ENCODE measurements around the gene RPS16. TPM values are rescaled to one million over a fixed set of nuclear protein-coding genes. Genes with fewer than 3 reads are reported as not detected.

RPS16 gene
- total RNA-seq, 1 donor from 2014 or later = 75.3 TPM

DNA sequence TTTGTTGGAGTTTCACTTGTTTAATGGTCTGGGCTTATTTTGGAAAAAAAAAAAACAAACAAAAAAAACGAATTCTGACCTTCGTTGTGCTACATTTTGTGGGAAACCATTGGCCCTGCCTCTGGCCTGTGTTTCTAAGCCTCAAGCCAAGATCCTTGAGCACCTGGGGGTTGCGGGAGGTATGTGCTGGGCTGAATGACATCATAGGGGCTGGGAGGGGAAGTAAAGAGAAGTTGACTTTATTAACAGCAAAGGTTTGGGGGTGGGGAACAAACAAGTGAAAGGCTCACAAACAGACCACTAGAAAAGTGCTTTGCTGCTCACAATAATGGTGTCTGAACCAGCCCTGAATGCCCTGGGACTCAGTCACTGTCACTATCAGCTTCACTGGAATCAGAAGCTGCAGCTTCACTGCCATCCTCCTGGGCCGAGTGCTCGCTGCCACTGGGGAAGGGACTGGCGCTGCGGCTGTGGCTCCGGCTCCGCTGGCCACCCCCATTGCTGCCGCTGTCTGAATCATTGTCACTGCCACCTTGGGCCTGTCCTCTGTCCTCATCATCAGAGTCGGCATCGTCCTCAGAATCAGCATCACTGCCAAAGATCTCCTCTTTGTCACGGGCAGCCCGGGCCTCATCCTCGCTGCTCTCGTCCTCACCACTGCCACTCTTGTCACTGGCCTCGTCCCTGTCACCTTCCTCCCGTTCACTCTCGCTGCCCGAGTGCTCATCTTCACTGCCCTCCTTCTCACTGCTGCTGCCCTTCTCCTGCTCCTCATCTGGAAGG, 49.9 kb downstream of the RPS16 start:
- peaks cover 43% of the 10 kb centered on the region for H3K36me3 ChIP-seq (ENCODE audit: control insufficient read depth, insufficient read depth, low read length)
- DNase-seq (ENCODE audit: low read depth) (no peak), FAIRE-seq (no peak)
- TF ChIP-seq, protein P1, sequence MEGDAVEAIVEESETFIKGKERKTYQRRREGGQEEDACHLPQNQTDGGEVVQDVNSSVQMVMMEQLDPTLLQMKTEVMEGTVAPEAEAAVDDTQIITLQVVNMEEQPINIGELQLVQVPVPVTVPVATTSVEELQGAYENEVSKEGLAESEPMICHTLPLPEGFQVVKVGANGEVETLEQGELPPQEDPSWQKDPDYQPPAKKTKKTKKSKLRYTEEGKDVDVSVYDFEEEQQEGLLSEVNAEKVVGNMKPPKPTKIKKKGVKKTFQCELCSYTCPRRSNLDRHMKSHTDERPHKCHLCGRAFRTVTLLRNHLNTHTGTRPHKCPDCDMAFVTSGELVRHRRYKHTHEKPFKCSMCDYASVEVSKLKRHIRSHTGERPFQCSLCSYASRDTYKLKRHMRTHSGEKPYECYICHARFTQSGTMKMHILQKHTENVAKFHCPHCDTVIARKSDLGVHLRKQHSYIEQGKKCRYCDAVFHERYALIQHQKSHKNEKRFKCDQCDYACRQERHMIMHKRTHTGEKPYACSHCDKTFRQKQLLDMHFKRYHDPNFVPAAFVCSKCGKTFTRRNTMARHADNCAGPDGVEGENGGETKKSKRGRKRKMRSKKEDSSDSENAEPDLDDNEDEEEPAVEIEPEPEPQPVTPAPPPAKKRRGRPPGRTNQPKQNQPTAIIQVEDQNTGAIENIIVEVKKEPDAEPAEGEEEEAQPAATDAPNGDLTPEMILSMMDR (IDR thresholded peaks at IDR 0.05; ENCODE audit: insufficient read depth, low read length, severe bottlenecking) = no peak
- no peaks in the 10 kb centered on the region for H3K27me3 ChIP-seq (ENCODE audit: control insufficient read depth, insufficient read depth, low read length)
- H3K4me3 ChIP-seq (ENCODE audit: low read depth, low read length) = no peak overlapping the region

DNA sequence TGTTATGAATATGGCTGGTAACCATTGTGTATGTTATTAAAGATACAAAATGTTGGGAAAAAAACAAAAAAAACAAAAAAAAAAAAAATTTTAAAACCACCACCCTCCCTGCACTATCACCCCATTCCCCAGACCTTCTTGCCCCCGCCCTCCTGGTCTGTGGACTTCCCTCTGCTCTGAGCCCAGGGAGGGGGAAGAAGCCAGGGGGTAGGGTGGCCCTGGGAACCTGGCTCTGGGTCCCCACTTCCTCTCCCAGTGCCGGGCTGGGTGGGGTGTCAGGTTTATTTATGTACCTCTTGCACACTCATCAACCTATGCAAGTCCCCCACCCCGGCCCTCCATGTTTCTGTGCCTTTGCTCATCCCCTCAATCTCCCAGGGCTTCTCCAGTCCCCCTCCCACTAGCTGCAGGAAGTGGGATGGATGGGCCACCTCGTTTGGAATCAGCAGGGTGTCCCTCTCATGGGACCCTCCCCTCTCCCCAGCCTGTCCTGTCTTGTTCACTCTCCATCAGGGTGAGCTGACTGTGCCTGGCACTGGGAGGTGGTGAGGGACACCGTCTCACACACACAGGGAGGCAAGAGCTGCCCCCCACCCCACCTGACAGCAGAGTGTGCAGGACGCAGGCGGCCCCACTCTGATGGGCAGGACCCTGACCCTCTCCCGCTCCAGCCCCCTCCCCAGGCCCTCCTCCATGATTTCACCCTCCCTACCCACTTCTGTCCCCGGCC, 50.7 kb downstream of the RPS16 start:
- Histone ChIP-seq H3K27me3 (ENCODE audit: control insufficient read depth, insufficient read depth, low read length) (no peaks in the 10 kb centered on the region), H3K36me3 (ENCODE audit: control insufficient read depth, insufficient read depth, low read length) (peaks cover 50% of the 10 kb centered on the region), H3K4me3 (ENCODE audit: low read depth, low read length) (no peak overlapping the region)
- no peak for FAIRE-seq
- TF ChIP-seq, protein P1 (IDR thresholded peaks at IDR 0.05; ENCODE audit: insufficient read depth, low read length, severe bottlenecking) = no peak
- DNase-seq (ENCODE audit: low read depth) = no peak

Other genes starting within 250 kb of the RPS16 start
- gene NCCRP1, start 239.0 kb downstream of the RPS16 start, total RNA-seq = 9.5 and 22.4 TPM in 2 replicates
- gene SYCN, start 231.7 kb downstream of the RPS16 start, total RNA-seq = not detected in 2 replicates
- gene IFNL3, start 190.9 kb downstream of the RPS16 start, total RNA-seq = not detected in 2 replicates
- gene IFNL4, start 187.1 kb downstream of the RPS16 start, total RNA-seq = not detected in 2 replicates
- not detected in 2 replicates for gene IFNL2, start 167.6 kb downstream of the RPS16 start, total RNA-seq
- gene IFNL1, start 139.5 kb downstream of the RPS16 start, total RNA-seq = not detected in 2 replicates
- gene LRFN1, start 115.1 kb downstream of the RPS16 start, total RNA-seq = under 0.01 TPM in 2 replicates
- gene GMFG, start 99.9 kb downstream of the RPS16 start, total RNA-seq = not detected in 2 replicates
- 19.2 and 38.7 TPM in 2 replicates for gene SAMD4B, start 93.5 kb downstream of the RPS16 start, total RNA-seq
- gene PAF1, start 44.8 kb downstream of the RPS16 start, total RNA-seq = 31.6 and 59.9 TPM in 2 replicates
- gene MED29, start 44.6 kb downstream of the RPS16 start, total RNA-seq = 6.8 and 7.7 TPM in 2 replicates
- 3.4 and 5.0 TPM in 2 replicates for gene ZFP36, start 29.1 kb downstream of the RPS16 start, total RNA-seq
- 3.3 and 5.3 TPM in 2 replicates for gene PLEKHG2, start 23.3 kb downstream of the RPS16 start, total RNA-seq
- gene SUPT5H, start 9.6 kb upstream of the RPS16 start, total RNA-seq = 41.9 and 48.1 TPM in 2 replicates
- 84.2 and 99.5 TPM in 2 replicates for gene TIMM50, start 44.9 kb upstream of the RPS16 start, total RNA-seq
- 0.26 TPM in 1 of 2 replicates, not detected in the other for gene DLL3, start 63.0 kb upstream of the RPS16 start, total RNA-seq
- gene SELENOV, start 79.2 kb upstream of the RPS16 start, total RNA-seq = not detected in 2 replicates
- 0.79 and 1.7 TPM in 2 replicates for gene EID2B, start 96.9 kb upstream of the RPS16 start, total RNA-seq
- 6.8 and 8.1 TPM in 2 replicates for gene EID2, start 104.2 kb upstream of the RPS16 start, total RNA-seq
- gene LGALS13, start 166.6 kb upstream of the RPS16 start, total RNA-seq = not detected in 2 replicates
- not detected in 2 replicates for gene LGALS16, start 220.0 kb upstream of the RPS16 start, total RNA-seq